Esophagus squamous epithelium (tissue), 4 donors: ENCODE results near the gene MPDU1.

ENCODE experiments used
- POLR2A ChIP-seq, 4 donors: fragments of 450-650 bp; IDR thresholded peaks; one replicate each; pipeline ENCODE4 v1.6.1; 2017; ENCODE audit warnings: antibody characterized with exemption in 4 of 4, mild to moderate bottlenecking in 4 of 4, moderate library complexity in 3 of 4
- TF ChIP-seq, protein P1 (sequence below), 6 experiments: fragments of 450-650 bp in 4 of 6; fragments of 200-600 bp in 2 of 6; sonication (generic) in 2 of 6; IDR thresholded peaks; one replicate each; pipeline ENCODE4 v1.5.1; 2016 to 2019; ENCODE audit warnings: antibody characterized with exemption in 6 of 6, mild to moderate bottlenecking in 4 of 6, moderate library complexity in 4 of 6

DNA sequence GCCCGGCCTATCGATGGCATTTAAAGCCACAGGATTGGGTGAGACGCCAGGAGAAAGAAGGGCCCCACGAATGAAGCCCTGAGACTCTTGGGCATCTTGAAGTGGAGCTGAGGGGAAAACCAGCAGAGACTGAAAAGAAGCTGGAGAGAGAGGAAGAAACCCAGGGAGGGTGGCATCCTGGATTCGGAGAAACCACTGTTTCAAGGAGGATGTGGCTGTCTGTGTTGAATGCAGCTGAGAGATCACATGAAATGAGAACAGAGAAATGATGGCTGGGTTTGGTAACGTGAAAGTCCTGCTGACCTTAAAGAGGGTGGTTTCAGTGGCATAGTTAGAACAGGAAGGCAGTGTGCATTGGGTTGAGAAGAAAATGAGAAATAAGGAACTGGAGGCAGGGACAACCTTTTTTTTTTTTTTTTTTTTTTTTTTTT lies 31.0 kb upstream of the MPDU1 start:
- TF ChIP-seq POLR2A (IDR thresholded peaks at IDR 0.05): no peak
- TF ChIP-seq, protein P1, sequence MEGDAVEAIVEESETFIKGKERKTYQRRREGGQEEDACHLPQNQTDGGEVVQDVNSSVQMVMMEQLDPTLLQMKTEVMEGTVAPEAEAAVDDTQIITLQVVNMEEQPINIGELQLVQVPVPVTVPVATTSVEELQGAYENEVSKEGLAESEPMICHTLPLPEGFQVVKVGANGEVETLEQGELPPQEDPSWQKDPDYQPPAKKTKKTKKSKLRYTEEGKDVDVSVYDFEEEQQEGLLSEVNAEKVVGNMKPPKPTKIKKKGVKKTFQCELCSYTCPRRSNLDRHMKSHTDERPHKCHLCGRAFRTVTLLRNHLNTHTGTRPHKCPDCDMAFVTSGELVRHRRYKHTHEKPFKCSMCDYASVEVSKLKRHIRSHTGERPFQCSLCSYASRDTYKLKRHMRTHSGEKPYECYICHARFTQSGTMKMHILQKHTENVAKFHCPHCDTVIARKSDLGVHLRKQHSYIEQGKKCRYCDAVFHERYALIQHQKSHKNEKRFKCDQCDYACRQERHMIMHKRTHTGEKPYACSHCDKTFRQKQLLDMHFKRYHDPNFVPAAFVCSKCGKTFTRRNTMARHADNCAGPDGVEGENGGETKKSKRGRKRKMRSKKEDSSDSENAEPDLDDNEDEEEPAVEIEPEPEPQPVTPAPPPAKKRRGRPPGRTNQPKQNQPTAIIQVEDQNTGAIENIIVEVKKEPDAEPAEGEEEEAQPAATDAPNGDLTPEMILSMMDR (IDR thresholded peaks at IDR 0.05): no peak
